Astrocyte (in vitro differentiated cells and primary cell): ENCODE data around the gene HP. TPM values are rescaled to one million over a fixed set of nuclear protein-coding genes. Genes with fewer than 3 reads are reported as not detected.

ENCODE experiments used
- DNase-seq: peaks from one replicate; pipeline ENCODE4 v3.0.0-alpha.2; 2010; ENCODE audit warnings: low read depth
- FAIRE-seq: peaks from 2 replicates; lab custom pipeline; 2011; peaks lifted over from hg19 to GRCh38; lab: Jason Lieb, UNC
- H2AFZ ChIP-seq: 2 replicates; pipeline ENCODE4 v1.6.0; 2012; ENCODE audit warnings: low read depth, low read length, inconsistent platforms
- H3K27ac ChIP-seq: 2 replicates; pipeline ENCODE4 v1.5.1; 2011; ENCODE audit warnings: low read depth, low read length, inconsistent platforms
- H3K27me3 ChIP-seq: 2 replicates; pipeline ENCODE4 v1.6.0; 2011; ENCODE audit warnings: low read length, inconsistent platforms; ENCODE audit not compliant: insufficient read depth
- H3K36me3 ChIP-seq: 2 replicates; pipeline ENCODE4 v1.5.1; 2011; ENCODE audit warnings: low read length, inconsistent platforms; ENCODE audit not compliant: insufficient read depth
- H3K4me1 ChIP-seq: 2 replicates; pipeline ENCODE4 v1.5.1; 2011; ENCODE audit warnings: low read length, inconsistent platforms; ENCODE audit not compliant: insufficient read depth
- H3K4me2 ChIP-seq: 2 replicates; pipeline ENCODE4 v1.6.0; 2012; ENCODE audit warnings: low read length, inconsistent platforms
- H3K4me3 ChIP-seq: 2 replicates; pipeline ENCODE4 v1.5.1; 2011; ENCODE audit warnings: low read depth, mild to moderate bottlenecking, low read length, inconsistent platforms; ENCODE audit not compliant: insufficient read depth
- H3K79me2 ChIP-seq: 2 replicates; pipeline ENCODE4 v1.6.0; 2012; ENCODE audit warnings: mild to moderate bottlenecking, low read length, inconsistent platforms; ENCODE audit not compliant: insufficient read depth
- H3K9ac ChIP-seq: 2 replicates; pipeline ENCODE4 v1.6.0; 2012; ENCODE audit warnings: mild to moderate bottlenecking, low read length, inconsistent platforms
- H3K9me3 ChIP-seq: 2 replicates; pipeline ENCODE4 v1.5.1; 2012; ENCODE audit warnings: low read depth, mild to moderate bottlenecking, low read length, inconsistent platforms; ENCODE audit not compliant: insufficient read depth
- H4K20me1 ChIP-seq: 2 replicates; pipeline ENCODE4 v1.6.0; 2012; ENCODE audit warnings: low read length, inconsistent platforms; ENCODE audit not compliant: insufficient read depth
- H3K27ac Mint-ChIP-seq: one replicate; pipeline ENCODE4 v1.8.0; 2021; ENCODE audit warnings: mild to moderate bottlenecking, mixed read lengths; ENCODE audit not compliant: unreplicated experiment
- H3K27me3 Mint-ChIP-seq: one replicate; pipeline ENCODE4 v1.8.0; 2021; ENCODE audit warnings: low read depth, mixed read lengths; ENCODE audit not compliant: unreplicated experiment
- H3K36me3 Mint-ChIP-seq: one replicate; pipeline ENCODE4 v1.8.0; 2021; ENCODE audit warnings: low read depth, mixed read lengths; ENCODE audit not compliant: unreplicated experiment
- H3K4me1 Mint-ChIP-seq: one replicate; pipeline ENCODE4 v1.8.0; 2021; ENCODE audit warnings: low read depth, mixed read lengths; ENCODE audit not compliant: unreplicated experiment
- H3K4me3 Mint-ChIP-seq: one replicate; pipeline ENCODE4 v1.8.0; 2021; ENCODE audit warnings: mild to moderate bottlenecking, moderate library complexity, mixed read lengths; ENCODE audit not compliant: unreplicated experiment
- H3K9me3 Mint-ChIP-seq: one replicate; pipeline ENCODE4 v1.8.0; 2021; ENCODE audit warnings: mild to moderate bottlenecking, mixed read lengths; ENCODE audit not compliant: unreplicated experiment
- EZH2 ChIP-seq: IDR thresholded peaks from 2 replicates; pipeline ENCODE4 v1.6.1; 2012; ENCODE audit warnings: mild to moderate bottlenecking, low read length, inconsistent platforms; ENCODE audit not compliant: insufficient read depth
- total RNA-seq: library from RNA; stranded (reverse); gene quantifications from 2 replicates; pipeline ENCODE4 v1.2.1, GENCODE V29; 2021
- TF ChIP-seq, protein P1 (sequence below): IDR thresholded peaks from 2 replicates; pipeline ENCODE4 v1.5.1; 2011; ENCODE audit warnings: low read depth, mild to moderate bottlenecking, inconsistent platforms, low read length, moderate library complexity; ENCODE audit not compliant: insufficient read depth

The HP gene
- total RNA-seq, 1 donor from 2014 or later, result not detected

- FAIRE-seq (no peak), DNase-seq (no peak)
- H3K27ac Mint-ChIP-seq, result no peak overlapping the region
- Histone ChIP-seq H2AFZ (no peak overlapping the region), H3K79me2 (no peaks in the 10 kb centered on the region), H3K27me3 (no peaks in the 10 kb centered on the region), H3K27ac (no peak overlapping the region), H3K4me3 (no peak overlapping the region), H3K36me3 (no peaks in the 10 kb centered on the region), H3K4me1 (no peaks in the 10 kb centered on the region), H3K9ac (no peak overlapping the region), H4K20me1 (no peaks in the 10 kb centered on the region), H3K9me3 (no peaks in the 10 kb centered on the region), H3K4me2 (no peak overlapping the region)
- TF ChIP-seq, protein P1, sequence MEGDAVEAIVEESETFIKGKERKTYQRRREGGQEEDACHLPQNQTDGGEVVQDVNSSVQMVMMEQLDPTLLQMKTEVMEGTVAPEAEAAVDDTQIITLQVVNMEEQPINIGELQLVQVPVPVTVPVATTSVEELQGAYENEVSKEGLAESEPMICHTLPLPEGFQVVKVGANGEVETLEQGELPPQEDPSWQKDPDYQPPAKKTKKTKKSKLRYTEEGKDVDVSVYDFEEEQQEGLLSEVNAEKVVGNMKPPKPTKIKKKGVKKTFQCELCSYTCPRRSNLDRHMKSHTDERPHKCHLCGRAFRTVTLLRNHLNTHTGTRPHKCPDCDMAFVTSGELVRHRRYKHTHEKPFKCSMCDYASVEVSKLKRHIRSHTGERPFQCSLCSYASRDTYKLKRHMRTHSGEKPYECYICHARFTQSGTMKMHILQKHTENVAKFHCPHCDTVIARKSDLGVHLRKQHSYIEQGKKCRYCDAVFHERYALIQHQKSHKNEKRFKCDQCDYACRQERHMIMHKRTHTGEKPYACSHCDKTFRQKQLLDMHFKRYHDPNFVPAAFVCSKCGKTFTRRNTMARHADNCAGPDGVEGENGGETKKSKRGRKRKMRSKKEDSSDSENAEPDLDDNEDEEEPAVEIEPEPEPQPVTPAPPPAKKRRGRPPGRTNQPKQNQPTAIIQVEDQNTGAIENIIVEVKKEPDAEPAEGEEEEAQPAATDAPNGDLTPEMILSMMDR, result no peak
- no peak for TF ChIP-seq EZH2
- peaks cover 2% of the 10 kb centered on the region for H3K27me3 Mint-ChIP-seq
- H3K4me1 Mint-ChIP-seq, result peaks cover 2% of the 10 kb centered on the region
- H3K36me3 Mint-ChIP-seq, result peaks cover 2% of the 10 kb centered on the region
- H3K9me3 Mint-ChIP-seq, result no peaks in the 10 kb centered on the region
- H3K4me3 Mint-ChIP-seq, result no peak overlapping the region
Measured at GRCh38 chr16:72043058-72043457, 11.2 kb upstream of the HP start.

DNA sequence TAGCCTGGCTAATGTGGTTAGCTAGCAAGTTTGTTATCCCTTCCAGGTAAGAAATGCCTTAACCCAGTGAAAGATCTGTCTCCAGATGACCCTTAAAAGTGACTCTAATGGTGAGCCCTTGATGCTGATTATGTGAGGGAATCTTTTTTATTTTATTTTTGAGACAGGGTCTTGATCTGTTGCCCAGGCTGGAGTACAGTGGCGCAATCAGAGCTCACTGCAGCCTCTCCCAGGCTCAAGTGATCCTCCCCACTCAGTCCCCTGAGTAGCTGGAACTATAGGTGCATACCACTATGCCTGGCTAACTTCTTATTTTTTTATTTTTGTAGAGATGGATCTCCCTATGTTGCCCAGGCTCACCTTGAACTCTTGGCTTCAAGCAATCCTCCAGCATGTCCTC is 10.8 kb upstream of the HP start:
- FAIRE-seq (no peak), DNase-seq (no peak)
- Histone ChIP-seq H3K27me3 (no peaks in the 10 kb centered on the region), H2AFZ (no peak overlapping the region), H3K4me3 (no peak overlapping the region), H3K9me3 (no peaks in the 10 kb centered on the region), H3K27ac (no peak overlapping the region), H3K9ac (no peak overlapping the region), H3K36me3 (no peaks in the 10 kb centered on the region), H3K4me2 (no peak overlapping the region), H3K79me2 (no peaks in the 10 kb centered on the region), H3K4me1 (no peaks in the 10 kb centered on the region), H4K20me1 (no peaks in the 10 kb centered on the region)
- Mint-ChIP-seq H3K4me3 (no peak overlapping the region), H3K27ac (no peak overlapping the region), H3K27me3 (peaks cover 2% of the 10 kb centered on the region), H3K36me3 (peaks cover 2% of the 10 kb centered on the region), H3K9me3 (no peaks in the 10 kb centered on the region), H3K4me1 (peaks cover 2% of the 10 kb centered on the region)
- TF ChIP-seq EZH2, result no peak
- TF ChIP-seq, protein P1, result no peak

DNA sequence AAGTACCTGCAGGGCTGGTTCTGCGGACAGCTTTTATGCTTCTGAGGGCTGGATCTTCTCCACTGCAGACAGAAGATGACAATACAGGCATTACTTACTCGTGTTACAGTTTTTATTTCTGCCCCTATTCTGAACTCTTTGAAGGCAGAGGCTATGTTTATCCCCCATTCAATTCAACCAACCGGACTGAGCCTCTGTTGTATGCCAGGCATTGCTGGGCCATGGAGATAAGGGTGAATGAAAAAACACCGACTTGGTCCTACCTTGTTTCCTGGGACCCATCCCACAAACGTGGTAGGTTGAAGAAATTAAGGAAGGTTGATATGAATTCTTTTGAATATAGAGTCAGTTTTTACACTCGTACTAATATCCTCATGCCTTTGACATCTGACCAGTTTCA is 10.0 kb upstream of the HP start:
- Histone ChIP-seq H3K4me3 (no peak overlapping the region), H3K79me2 (no peaks in the 10 kb centered on the region), H3K27ac (no peak overlapping the region), H3K27me3 (no peaks in the 10 kb centered on the region), H3K9me3 (no peaks in the 10 kb centered on the region), H2AFZ (no peak overlapping the region), H3K4me2 (no peak overlapping the region), H3K4me1 (no peaks in the 10 kb centered on the region), H4K20me1 (no peaks in the 10 kb centered on the region), H3K36me3 (no peaks in the 10 kb centered on the region), H3K9ac (no peak overlapping the region)
- FAIRE-seq (no peak), DNase-seq (no peak)
- H3K27me3 Mint-ChIP-seq, result peaks cover 2% of the 10 kb centered on the region
- peaks cover 1% of the 10 kb centered on the region for H3K9me3 Mint-ChIP-seq
- H3K4me1 Mint-ChIP-seq, result peaks cover 2% of the 10 kb centered on the region
- no peak overlapping the region for H3K27ac Mint-ChIP-seq
- no peak overlapping the region for H3K4me3 Mint-ChIP-seq
- TF ChIP-seq EZH2, result no peak
- TF ChIP-seq, protein P1, result no peak
- H3K36me3 Mint-ChIP-seq, result peaks cover 2% of the 10 kb centered on the region
